GM18858 (cell line): ENCODE results near the gene CCDC33.

Experiments
- ATAC-seq: cut with Tn5 transposase; IDR thresholded peaks from one replicate; pipeline ENCODE4 v1.9.1; 2021; ENCODE audit not compliant: unreplicated experiment

CCDC33 gene

GRCh38 chr15:74235962-74236361 lies at the start of gene CCDC33:
Gene CCDC33, plus strand, starts transcription at chr15:74236326. Its CDS starts 394 bp downstream, at chr15:74236720.
- ATAC-seq: no peak

GRCh38 chr15:74188216-74188615 lies 47.9 kb upstream of the CCDC33 start:
- ATAC-seq: no peak

- no peak for ATAC-seq
Measured at GRCh38 chr15:74191798-74192197, 44.3 kb upstream of the CCDC33 start.

GRCh38 chr15:74192751-74193150 lies 43.4 kb upstream of the CCDC33 start:
- ATAC-seq: no peak

- no peak for ATAC-seq
Measured at GRCh38 chr15:74193299-74193718, 42.8 kb upstream of the CCDC33 start.

- ATAC-seq: no peak
Measured at GRCh38 chr15:74193905-74194304, 42.2 kb upstream of the CCDC33 start.

GRCh38 chr15:74194572-74195559 lies 41.3 kb upstream of the CCDC33 start:
- no peak for ATAC-seq

GRCh38 chr15:74196175-74196574 lies 40.0 kb upstream of the CCDC33 start:
- ATAC-seq: no peak

- ATAC-seq: no peak
Measured at GRCh38 chr15:74197176-74197965, 38.8 kb upstream of the CCDC33 start.

GRCh38 chr15:74199297-74199652 lies 36.9 kb upstream of the CCDC33 start:
- ATAC-seq: no peak

GRCh38 chr15:74200412-74200815 lies 35.7 kb upstream of the CCDC33 start:
- no peak for ATAC-seq

- ATAC-seq: no peak
Measured at GRCh38 chr15:74200871-74201419, 35.2 kb upstream of the CCDC33 start.

- no peak for ATAC-seq
Measured at GRCh38 chr15:74201710-74202420, 34.3 kb upstream of the CCDC33 start.

- no peak for ATAC-seq
Measured at GRCh38 chr15:74202452-74203401, 33.4 kb upstream of the CCDC33 start, which contains the start of gene STRA6. Gene STRA6, minus strand, starts transcription at chr15:74202787. Its CDS starts 520 bp downstream, at chr15:74202267.

GRCh38 chr15:74203914-74204431 lies 32.2 kb upstream of the CCDC33 start:
- ATAC-seq: no peak

GRCh38 chr15:74205582-74205947 lies 30.6 kb upstream of the CCDC33 start:
- no peak for ATAC-seq

- no peak for ATAC-seq
Measured at GRCh38 chr15:74206801-74207281, 29.3 kb upstream of the CCDC33 start.

- ATAC-seq: no peak
Measured at GRCh38 chr15:74207652-74208440, 28.3 kb upstream of the CCDC33 start.

- ATAC-seq: no peak
Measured at GRCh38 chr15:74208496-74208895, 27.6 kb upstream of the CCDC33 start.
